Duodenal mucosa (tissue), 2 donors: ENCODE measurements around the gene NIM1K.
"Not testable (repeated sequence)": the region's sequence is repeated elsewhere in the genome, so short reads cannot be mapped to it uniquely, and the experiment has no call there.

ENCODE experiments used
- H3K27ac ChIP-seq: one replicate; pipeline ENCODE4 v1.7.0; 2013; ENCODE audit warnings: low read depth, low read length
- H3K27me3 ChIP-seq, 2 donors: one replicate each; pipeline ENCODE4 v1.7.0; 2013; ENCODE audit warnings: low read length in 2 of 2, control low read depth in 1 of 2; ENCODE audit not compliant: insufficient read depth in 2 of 2, control insufficient read depth in 1 of 2
- H3K36me3 ChIP-seq, 2 donors: one replicate each; pipeline ENCODE4 v1.7.0; 2013; ENCODE audit warnings: low read length in 2 of 2, control low read depth in 1 of 2; ENCODE audit not compliant: insufficient read depth in 2 of 2, control insufficient read depth in 1 of 2
- H3K4me1 ChIP-seq, 2 donors: one replicate each; pipeline ENCODE4 v1.7.0; 2013; ENCODE audit warnings: low read length in 2 of 2, control low read depth in 1 of 2; ENCODE audit not compliant: insufficient read depth in 2 of 2, control insufficient read depth in 1 of 2
- H3K4me3 ChIP-seq, 2 donors: one replicate each; pipeline ENCODE4 v1.7.0; 2013; ENCODE audit warnings: low read length in 2 of 2, low read depth in 1 of 2
- H3K9ac ChIP-seq, 2 donors: one replicate each; pipeline ENCODE4 v1.7.0; 2013; ENCODE audit warnings: low read length in 2 of 2, low read depth in 1 of 2
- H3K9me3 ChIP-seq, 2 donors: one replicate each; pipeline ENCODE4 v1.7.0; 2013; ENCODE audit warnings: low read length in 2 of 2, control low read depth in 1 of 2; ENCODE audit not compliant: control insufficient read depth in 1 of 2

The NIM1K gene

GRCh38 chr5:43295202-43295601 is 103.2 kb downstream of the NIM1K start:
- H3K27me3 ChIP-seq, result no peaks in the 10 kb centered on the region
- peaks cover 44 to 87% of the 10 kb centered on the region in 2 donors for H3K36me3 ChIP-seq

DNA sequence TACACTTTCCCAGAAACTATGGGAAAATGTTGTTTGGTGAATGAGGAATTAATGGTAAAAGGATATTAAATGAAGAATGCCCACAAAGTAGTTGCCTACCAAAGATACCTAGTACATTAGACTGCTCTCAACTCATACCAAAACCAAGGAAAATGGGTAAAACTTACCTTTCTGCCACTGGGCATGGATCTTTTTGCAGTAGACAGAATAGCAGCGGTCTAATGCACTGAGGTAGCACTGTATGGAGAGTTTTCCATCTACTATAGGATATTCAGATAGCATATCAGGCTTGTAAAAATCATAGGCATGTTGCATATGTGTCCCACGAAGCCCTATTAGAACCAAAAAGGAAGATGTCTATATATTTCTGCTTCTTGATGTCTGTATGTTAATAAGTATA is 104.8 kb downstream of the NIM1K start:
- Histone ChIP-seq H3K36me3 (peaks cover 44 to 74% of the 10 kb centered on the region in 2 donors), H3K27me3 (no peaks in the 10 kb centered on the region), H3K9me3 (no peaks in the 10 kb centered on the region), H3K27ac (no peak overlapping the region), H3K4me1 (peaks cover 0 to 3% of the 10 kb centered on the region in 2 donors), H3K9ac (no peak overlapping the region), H3K4me3 (no peak overlapping the region)

More at GRCh38 chr5:43295202-43295601, 103.2 kb downstream of the NIM1K start:
- Histone ChIP-seq H3K4me3 (no peak overlapping the region), H3K9ac (no peak overlapping the region), H3K4me1 (no peaks in the 10 kb centered on the region), H3K9me3 (no peaks in the 10 kb centered on the region), H3K27ac (no peak overlapping the region)

GRCh38 chr5:43298443-43298842 is 106.4 kb downstream of the NIM1K start:
- Histone ChIP-seq H3K36me3 (peaks cover 39 to 68% of the 10 kb centered on the region in 2 donors), H3K4me3 (no peak overlapping the region), H3K9me3 (no peaks in the 10 kb centered on the region), H3K27me3 (no peaks in the 10 kb centered on the region), H3K9ac (no peak overlapping the region), H3K27ac (no peak overlapping the region), H3K4me1 (peaks cover 4 to 5% of the 10 kb centered on the region in 2 donors)

GRCh38 chr5:43300112-43300511 is 108.1 kb downstream of the NIM1K start:
- peaks cover 6 to 13% of the 10 kb centered on the region in 2 donors for H3K4me1 ChIP-seq
- H3K27ac ChIP-seq, result no peak overlapping the region
- no peak overlapping the region for H3K4me3 ChIP-seq
- no peaks in the 10 kb centered on the region for H3K9me3 ChIP-seq
- H3K27me3 ChIP-seq, result no peaks in the 10 kb centered on the region
- no peak overlapping the region for H3K9ac ChIP-seq
- peaks cover 25 to 53% of the 10 kb centered on the region in 2 donors for H3K36me3 ChIP-seq

DNA sequence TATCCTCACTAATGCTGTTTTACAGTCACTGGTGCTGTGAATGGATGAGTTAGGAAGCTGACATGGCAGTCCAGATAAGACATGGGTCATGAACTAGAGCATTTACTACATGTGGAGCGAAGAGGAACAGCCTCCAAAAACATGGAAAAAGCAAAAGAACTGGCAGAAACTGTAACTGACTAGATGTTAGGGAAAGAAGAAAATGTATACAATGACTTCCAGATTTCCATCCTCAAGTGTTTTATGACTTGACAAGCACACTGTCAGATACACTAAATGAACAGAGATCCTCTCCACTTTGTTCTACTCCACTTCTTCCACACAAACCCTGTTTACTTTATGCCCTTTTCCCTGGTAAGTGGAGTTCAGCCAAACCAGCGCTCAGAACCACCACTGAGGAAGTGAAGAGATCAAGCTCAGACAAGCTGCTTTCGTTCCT is 109.6 kb downstream of the NIM1K start:
- Histone ChIP-seq H3K4me3 (no peak overlapping the region), H3K36me3 (peaks cover 17 to 38% of the 10 kb centered on the region in 2 donors), H3K4me1 (peaks cover 14 to 18% of the 10 kb centered on the region in 2 donors), H3K27ac (no peak overlapping the region), H3K9ac (no peak overlapping the region), H3K9me3 (no peaks in the 10 kb centered on the region), H3K27me3 (no peaks in the 10 kb centered on the region)

DNA sequence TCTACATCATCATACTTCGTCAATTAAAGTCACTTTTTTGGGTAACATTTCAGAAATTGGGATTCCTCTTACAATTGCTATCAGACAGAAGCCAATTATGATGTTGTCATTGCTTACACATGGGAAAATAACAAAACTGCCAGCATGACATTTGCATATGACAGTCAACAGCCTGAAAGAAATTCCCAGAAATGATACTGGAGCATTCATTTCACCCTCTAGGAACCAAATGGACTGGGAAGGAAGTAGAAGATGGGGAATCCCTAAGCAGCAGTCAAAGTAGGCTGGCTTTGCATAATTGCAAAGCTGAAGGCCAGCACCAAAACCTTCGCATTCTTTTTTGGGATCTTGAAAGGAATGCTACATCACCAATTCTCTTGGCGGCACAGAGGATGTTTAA is 110.5 kb downstream of the NIM1K start:
- H3K36me3 ChIP-seq, result peaks cover 10 to 30% of the 10 kb centered on the region in 2 donors
- H3K27ac ChIP-seq, result no peak overlapping the region
- no peaks in the 10 kb centered on the region for H3K9me3 ChIP-seq
- H3K27me3 ChIP-seq, result no peaks in the 10 kb centered on the region
- no peak overlapping the region for H3K4me3 ChIP-seq
- no peak overlapping the region for H3K9ac ChIP-seq
- peaks cover 15 to 18% of the 10 kb centered on the region in 2 donors for H3K4me1 ChIP-seq

- peaks cover 4 to 22% of the 10 kb centered on the region in 2 donors for H3K36me3 ChIP-seq
- no peak overlapping the region for H3K9ac ChIP-seq
- H3K27me3 ChIP-seq, result no peaks in the 10 kb centered on the region
Measured at GRCh38 chr5:43303242-43303641, 111.2 kb downstream of the NIM1K start.

GRCh38 chr5:43304525-43304924 is 112.5 kb downstream of the NIM1K start:
- H3K27me3 ChIP-seq, result no peaks in the 10 kb centered on the region
- H3K27ac ChIP-seq, result no peak overlapping the region
- no peak overlapping the region for H3K4me3 ChIP-seq
- H3K9me3 ChIP-seq, result no peaks in the 10 kb centered on the region
- no peak overlapping the region for H3K9ac ChIP-seq
- H3K4me1 ChIP-seq, result peaks cover 20 to 21% of the 10 kb centered on the region in 2 donors
- peaks cover 0 to 14% of the 10 kb centered on the region in 2 donors for H3K36me3 ChIP-seq

More at GRCh38 chr5:43303242-43303641, 111.2 kb downstream of the NIM1K start:
- no peak overlapping the region for H3K27ac ChIP-seq
- peaks cover 15 to 20% of the 10 kb centered on the region in 2 donors for H3K4me1 ChIP-seq
- no peaks in the 10 kb centered on the region for H3K9me3 ChIP-seq
- H3K4me3 ChIP-seq, result no peak overlapping the region

DNA sequence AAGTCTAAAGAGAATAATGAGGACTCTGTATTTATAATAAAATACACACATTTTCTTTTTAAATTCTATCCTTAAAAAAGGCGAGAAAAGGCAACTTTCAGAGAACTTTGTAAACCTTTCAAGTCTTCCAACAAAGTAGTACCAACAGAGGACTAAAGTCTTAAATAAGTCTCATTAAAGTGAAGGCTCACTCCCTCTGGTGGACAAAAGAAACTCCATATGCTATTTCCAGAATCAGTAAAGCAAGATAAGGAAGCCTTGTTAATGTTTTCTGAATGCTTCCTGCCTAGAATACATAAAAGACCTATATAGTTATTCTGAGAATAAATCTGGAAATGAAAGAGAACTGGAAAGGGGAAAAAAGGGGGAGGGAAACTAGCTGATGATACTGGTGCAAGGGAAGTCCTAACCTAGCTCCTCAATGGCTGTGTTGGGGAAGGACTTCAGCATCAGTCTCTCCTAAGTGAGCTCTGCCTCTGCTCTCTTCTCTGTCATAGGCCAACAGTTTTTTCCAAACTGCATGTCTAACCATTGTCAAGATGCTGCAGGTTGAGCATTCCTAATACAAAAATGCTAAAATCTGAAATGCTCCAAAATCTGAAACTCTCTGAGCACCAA is 114.0 kb downstream of the NIM1K start:
- H3K9me3 ChIP-seq, result no peaks in the 10 kb centered on the region
- no peaks in the 10 kb centered on the region for H3K27me3 ChIP-seq
- no peak overlapping the region for H3K4me3 ChIP-seq
- H3K36me3 ChIP-seq, result peaks cover 0 to 11% of the 10 kb centered on the region in 2 donors
- no peak overlapping the region for H3K27ac ChIP-seq
- no peak overlapping the region for H3K9ac ChIP-seq
- peaks cover 30 to 36% of the 10 kb centered on the region in 2 donors for H3K4me1 ChIP-seq

DNA sequence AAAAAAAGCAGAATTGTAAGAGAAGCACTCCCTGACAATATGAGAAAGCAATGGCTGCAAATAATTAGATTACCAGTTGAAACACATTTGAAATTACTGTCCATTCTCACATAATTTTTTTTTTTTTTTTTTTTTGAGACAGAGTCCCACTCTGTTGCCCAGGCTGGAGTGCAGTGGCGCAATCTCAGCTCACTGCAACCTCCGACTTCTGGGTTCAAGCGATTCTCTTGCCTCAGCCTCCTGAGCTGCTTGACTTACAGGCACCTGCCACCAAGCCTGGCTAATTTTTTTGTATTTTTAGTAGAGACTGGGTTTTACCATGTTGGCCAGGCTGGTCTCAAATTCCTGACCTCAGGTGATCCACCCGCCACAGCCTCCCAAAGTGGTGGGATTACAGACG is 114.9 kb downstream of the NIM1K start:
- not testable (repeated sequence) for H3K27ac ChIP-seq, H3K4me3 ChIP-seq, H3K36me3 ChIP-seq, H3K9ac ChIP-seq, H3K27me3 ChIP-seq, H3K9me3 ChIP-seq
- H3K4me1 ChIP-seq, result peaks cover 33 to 42% of the 10 kb centered on the region in 2 donors
